OCI-LY1 (cell line): ENCODE measurements around the gene DNAAF8.

Source experiments
- EZH2 ChIP-seq: fragments of 200-600 bp; sonication (generic), shearing (Covaris generic); IDR thresholded peaks from 2 replicates; pipeline ENCODE4 v1.8.0; 2017; ENCODE audit warnings: borderline replicate concordance, mixed run types, mild to moderate bottlenecking, antibody characterized with exemption, low read length, moderate library complexity, mixed read lengths
- TF ChIP-seq, protein P1 (sequence below): fragments of 200-600 bp; sonication (generic), shearing (Covaris generic); IDR thresholded peaks from 2 replicates; pipeline ENCODE4 v1.5.1; 2017; ENCODE audit warnings: mild to moderate bottlenecking, antibody characterized with exemption, low read length, moderate library complexity, mixed read lengths

DNA sequence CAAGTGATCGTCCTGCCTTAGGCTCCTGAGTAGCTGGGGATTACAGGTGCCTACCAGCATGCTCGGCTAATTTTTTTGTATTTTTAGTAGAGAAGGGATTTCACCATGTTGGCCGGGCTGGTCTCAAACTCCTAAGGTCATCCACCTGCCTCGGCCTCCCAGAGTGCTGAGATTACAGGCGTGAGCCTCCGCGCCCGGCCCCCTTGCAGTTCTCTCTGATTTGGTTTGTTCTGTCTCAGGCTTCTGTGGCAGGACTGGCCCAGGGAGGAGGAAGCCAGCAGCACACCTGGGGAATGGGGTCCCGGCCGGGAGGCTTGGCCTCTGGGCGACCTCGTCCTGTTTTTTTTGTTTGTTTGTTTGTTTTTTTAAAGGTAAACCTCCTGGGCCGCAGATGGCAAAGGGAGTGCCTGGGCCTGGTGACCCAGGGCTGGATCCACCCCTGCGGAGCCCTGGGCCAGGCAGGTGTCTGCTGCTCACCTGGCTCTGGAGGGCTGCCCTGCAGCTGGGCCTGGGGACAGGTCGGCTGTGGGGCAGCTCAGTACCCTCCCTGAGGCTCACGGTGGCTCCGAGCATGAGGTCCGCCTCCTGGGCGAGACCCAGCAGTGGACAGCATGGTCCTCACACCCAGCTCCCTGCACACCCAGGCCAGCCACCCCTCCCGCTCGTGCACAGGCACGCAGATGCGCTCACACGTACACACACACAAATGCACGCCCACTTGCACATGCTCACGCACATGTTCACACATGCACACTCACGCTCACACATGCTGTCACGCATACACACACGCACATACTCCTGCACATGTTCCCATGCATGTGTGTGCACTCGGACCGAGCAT is 44.3 kb upstream of the DNAAF8 start:
- TF ChIP-seq, protein P1, sequence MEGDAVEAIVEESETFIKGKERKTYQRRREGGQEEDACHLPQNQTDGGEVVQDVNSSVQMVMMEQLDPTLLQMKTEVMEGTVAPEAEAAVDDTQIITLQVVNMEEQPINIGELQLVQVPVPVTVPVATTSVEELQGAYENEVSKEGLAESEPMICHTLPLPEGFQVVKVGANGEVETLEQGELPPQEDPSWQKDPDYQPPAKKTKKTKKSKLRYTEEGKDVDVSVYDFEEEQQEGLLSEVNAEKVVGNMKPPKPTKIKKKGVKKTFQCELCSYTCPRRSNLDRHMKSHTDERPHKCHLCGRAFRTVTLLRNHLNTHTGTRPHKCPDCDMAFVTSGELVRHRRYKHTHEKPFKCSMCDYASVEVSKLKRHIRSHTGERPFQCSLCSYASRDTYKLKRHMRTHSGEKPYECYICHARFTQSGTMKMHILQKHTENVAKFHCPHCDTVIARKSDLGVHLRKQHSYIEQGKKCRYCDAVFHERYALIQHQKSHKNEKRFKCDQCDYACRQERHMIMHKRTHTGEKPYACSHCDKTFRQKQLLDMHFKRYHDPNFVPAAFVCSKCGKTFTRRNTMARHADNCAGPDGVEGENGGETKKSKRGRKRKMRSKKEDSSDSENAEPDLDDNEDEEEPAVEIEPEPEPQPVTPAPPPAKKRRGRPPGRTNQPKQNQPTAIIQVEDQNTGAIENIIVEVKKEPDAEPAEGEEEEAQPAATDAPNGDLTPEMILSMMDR = no peak
- no peak for TF ChIP-seq EZH2
